HG02623 (cell line): ENCODE measurements around the gene WFIKKN2.

ENCODE experiments used
- ATAC-seq: cut with Tn5 transposase; IDR thresholded peaks from one replicate; pipeline ENCODE4 v1.9.1; 2021; ENCODE audit warnings: moderate library complexity; ENCODE audit not compliant: unreplicated experiment

The WFIKKN2 gene

DNA sequence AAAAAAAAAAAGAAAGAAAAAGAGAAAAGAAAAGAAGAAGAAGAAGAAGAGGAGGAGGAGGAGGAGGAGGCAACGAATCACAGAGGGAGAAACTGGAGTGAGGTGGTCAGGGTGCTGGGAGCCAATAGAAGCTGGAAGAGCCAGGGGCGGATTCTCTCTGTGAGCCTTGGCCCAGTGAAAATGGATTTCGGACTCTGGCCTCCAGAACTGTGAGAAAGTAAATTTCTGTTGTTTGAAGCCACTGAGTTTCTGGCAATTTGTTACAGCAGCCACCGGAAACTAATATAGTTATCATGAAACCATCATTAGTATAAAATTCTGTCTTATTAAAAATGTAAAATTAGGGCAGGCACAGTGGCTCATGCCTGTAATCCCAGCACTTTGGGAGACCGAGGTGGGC, 27.7 kb upstream of the WFIKKN2 start:
- ATAC-seq = no peak

DNA sequence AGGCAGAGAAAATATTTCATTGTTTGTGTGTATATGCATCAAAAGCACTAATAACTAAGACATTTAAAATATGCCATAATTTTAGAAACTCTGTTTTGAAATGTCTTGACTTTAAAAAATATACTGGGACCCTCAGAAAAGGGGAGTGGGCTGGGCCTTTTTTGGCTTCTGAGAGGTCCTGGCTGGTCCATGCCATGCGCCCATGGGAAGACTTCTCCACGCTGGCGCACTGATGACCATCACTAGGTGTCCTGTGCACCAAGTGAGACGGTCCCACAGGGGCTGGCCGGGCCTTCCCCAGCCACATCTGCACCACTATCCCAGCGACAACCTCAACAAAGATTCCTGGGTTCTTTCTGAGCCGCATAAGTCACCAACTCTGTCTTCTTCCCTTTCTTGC, 27.0 kb upstream of the WFIKKN2 start:
- ATAC-seq = no peak

DNA sequence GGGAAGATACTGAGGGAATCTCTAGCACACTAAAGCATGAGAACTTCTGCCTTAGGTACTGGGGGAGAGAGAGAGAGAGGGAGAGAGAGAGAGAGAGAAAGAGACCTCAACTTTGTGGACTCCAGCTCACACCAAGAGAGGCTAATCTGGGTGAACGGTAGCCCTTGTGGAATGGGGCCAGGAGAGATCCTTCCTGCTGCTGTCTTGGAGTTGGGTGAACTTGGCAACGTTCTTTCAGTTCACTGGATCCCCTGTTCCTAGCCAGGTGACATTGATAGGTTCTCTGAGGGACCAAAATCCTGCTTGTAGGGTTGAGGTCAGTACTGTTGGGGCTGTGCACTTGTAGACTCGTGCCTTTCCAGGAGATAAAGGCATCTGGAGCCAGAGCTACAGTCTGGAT, 26.5 kb upstream of the WFIKKN2 start:
- no peak for ATAC-seq

DNA sequence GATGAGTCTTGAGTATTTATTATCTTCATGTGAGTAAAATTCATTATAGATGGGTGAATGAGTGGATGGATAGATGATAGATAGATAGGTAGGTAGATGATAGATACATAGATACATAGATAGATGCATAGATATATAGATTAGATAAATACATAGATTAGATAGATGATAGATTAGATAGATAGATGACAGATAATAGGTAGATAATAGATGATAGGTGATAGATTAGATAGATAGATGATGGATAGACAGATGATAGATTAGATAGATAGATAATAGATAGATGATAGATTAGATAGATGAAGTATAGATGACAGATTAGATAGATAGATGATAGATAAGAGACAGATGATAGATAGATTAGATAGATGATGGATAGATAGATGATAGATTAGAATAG, 21.8 kb upstream of the WFIKKN2 start:
- no peak for ATAC-seq

DNA sequence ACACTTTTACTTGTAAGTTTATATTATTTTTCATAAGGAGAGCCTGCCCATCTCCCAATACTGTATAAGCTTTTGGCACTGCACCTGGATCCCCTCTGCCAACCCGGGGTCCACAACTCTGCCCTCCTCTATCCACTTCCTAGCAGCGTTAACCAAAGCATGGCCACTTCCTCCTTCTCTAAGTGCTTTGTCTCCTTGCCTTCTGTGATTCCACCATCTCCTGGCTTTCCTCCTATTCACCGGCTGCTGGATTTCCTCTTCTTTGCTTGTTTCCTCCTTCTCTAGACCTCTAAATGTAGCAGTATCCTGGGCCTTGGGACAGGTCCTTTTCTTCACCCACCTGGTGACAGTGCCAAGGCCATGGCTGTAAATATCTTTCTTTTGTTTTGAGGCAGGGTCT, 20.0 kb upstream of the WFIKKN2 start:
- ATAC-seq = no peak

DNA sequence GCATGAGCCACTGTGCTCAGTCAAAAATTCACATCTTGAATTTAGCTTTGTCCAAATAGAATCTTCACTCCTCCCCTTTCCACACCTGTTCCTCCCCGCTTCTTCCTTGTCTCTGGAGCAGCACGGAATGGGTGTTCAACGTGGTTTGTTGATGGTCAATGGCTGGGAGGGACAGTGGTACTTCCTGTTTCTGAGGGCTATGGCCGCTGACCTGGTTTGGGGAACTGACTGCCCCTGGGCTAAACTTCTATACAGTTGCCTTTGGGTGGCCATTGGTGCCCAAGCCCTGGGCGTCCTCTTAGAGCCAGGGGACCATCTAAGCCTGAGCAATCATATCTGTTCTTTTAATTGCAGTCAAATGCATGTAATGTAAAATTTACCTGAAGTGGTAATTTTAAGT, 19.1 kb upstream of the WFIKKN2 start:
- no peak for ATAC-seq

DNA sequence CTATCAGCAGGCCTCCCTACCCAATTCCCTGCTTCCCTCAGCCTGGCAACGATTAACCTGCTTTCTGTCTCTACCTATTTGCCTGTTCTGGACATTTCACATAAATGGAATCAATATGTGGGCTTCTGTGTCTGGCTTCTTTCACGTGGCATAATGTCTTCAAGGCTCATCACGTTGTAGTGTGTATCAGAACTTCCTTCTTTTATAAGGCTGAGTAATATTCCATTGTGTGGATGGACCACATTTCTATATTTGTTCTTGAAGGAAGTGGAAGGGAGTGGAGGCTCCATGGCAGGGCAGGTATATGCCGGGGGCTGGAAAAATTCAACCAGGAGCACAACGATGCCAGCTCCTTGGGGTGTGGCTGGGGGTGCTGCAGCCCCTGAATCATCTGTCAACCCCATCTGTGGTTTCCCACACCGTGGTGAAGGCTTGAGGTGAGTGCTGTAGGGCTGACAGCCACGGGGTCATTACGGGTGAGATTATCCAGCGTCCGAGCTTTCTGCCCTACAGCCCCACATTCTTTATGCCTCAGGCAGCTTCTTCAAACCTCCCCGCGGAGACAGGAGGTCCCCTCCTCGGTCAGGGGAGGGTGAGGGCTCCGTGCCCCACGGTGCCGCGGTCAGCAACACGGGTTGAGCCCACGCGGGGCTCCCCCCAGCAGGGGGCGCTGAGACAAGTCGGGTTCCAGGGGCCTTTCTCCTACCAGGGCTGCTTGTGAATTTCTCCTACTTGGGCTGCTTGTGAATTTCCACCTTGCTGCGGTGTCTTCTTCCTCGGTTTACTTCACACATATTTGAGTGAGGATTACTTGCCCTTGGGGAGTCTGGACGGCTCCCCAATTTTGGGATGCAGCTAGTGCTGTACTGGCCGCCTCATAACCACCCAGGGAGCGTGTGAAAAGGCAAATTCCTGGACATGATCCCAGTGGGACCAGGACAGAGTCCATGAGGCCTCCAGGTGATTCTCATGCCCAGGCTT, 18.3 kb upstream of the WFIKKN2 start:
- ATAC-seq = no peak

DNA sequence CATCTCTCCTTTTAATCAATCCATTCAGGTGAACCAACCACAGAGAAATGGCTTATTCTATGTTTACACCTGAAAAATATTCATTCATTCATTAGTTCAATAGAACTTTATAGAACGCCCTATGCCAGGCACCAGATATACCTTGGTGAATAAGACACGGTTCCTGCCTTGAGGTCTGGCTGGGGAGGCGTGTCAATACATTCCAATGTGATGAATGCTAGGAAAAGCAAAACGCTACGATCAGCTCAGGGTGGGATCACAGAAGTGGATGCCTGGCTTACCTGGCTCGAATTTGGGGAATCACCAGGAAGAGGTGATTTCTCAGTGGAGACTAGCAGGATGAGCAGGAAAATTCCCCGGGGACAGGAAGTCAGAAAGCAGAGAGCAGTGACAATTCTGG, 17.5 kb upstream of the WFIKKN2 start:
- ATAC-seq = no peak

DNA sequence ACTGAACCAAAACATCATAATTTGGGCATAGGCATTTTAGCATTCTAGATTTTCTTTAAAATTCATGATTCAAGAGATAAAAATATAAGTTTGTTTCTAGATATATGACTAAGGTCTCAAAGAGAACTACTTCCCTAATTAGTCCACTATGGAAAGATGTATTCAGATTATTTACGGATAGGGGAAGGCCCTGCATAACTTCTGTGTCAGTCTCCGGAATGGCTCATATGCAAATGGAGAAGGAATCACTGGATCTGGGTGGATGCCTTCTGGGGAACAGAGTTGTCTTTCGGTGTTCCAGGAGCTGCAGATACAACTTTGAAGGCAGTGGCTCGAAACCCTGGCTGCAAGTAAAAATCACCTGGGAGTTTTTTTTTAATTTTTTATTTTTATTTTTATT, 17.1 kb upstream of the WFIKKN2 start:
- no peak for ATAC-seq

DNA sequence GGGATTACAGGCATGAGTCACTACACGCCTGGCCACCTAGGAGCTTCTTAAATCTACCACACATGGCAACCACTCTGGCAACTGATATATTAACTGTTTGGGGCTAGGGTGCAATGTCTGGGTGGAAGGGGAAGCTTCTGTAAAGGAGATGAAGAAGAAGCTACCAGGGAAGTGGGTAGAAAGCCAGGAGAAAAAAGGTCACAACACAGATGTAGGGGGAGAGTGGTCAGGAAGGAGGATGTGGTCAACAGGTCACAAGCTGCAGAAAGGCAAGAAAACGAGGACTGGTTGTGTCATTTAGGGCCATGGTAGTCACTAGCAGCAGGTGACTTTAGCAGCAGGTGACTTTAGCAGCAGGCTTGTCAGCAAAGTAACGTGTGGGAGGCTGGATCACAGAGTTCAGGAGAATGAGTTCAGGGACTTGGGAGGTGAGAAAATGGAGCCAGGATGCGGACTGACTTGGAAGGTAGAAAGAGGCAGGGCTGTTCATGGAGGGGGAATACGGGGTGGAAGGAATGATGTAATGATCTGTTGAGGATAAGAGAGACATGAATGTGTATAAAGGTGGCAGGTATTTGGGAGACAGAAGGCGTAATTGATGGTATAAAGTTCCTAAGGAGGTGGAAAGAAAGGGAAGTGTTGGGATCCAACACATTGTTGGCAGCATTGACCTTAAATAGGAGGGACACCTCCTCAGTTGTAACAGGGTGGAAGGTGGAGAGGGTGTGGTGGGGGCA, 16.3 kb upstream of the WFIKKN2 start:
- no peak for ATAC-seq

DNA sequence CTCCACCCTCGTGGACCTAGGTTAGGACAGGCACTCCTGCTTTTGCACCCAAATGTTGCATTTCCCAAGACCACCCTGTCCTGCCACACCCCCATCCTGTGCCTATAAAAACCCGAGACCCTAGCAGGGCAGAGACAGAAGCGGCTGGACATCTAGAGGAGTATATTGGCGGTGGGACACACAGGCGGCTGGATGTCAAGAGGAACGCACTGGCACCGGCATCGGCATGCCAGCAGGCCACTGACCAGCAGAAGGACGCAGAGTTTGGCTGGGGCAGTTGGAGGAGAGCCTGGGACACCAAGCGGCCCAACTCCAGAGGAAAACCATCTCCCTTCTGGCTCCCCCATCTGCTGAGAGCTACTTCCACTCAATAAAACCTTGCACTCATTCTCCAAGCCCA, 14.7 kb upstream of the WFIKKN2 start:
- ATAC-seq = no peak

DNA sequence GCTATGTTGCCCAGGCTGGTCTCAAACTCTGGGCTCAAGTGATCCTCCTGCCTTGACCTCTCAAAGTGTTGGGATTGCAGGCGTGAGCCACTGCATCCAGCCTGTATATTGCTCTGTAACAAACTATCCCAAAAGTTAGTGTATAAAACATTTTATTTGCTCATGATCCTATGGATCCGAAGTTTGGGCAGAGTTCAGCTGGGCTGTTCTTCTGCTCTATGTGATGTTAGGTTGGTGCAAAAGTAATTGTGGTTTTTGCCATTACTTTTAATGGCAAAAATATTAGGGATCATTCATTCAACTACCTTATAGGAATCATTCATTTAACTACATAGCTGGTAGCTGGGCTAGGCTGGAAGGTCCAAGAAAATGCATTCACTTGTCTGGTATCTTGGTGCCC, 12.8 kb upstream of the WFIKKN2 start:
- ATAC-seq = no peak

DNA sequence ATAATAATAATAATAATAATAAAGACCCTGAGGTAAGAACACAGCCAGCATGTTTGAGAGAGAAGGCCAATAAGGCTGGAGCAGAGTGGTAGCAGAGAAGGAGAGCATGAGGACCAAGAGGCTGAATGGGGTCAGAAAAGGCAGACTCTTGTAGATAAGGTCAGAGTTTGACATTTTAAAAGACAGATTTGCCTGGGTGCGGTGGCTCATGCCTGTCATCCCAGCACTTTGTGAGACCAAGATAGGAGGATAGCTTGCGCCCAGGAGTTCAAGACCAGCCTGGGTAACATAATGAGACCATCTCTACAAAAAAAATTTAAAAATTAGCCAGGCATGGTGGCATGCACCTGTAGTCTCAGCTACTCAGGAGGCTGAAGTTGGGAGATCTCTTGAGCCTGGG, 11.0 kb upstream of the WFIKKN2 start:
- no peak for ATAC-seq

DNA sequence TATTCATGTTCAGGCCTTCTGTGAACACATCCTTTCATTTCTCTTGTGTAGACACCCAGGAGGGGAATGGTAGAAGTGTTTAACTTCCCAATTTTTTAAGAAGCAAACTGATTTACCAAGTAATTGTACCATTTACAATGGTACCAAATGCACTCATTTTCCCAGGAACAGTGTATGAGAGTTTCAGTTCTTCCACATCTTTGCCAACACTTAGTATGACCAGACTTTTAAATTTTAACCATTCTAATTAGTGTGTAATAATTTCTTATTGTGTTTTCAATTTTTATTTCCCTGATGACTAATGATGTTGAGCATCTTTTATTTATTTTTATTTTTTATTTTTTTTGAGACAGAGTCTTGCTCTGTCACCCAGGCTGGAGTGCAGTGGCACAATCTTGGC, 10.2 kb upstream of the WFIKKN2 start:
- no peak for ATAC-seq

DNA sequence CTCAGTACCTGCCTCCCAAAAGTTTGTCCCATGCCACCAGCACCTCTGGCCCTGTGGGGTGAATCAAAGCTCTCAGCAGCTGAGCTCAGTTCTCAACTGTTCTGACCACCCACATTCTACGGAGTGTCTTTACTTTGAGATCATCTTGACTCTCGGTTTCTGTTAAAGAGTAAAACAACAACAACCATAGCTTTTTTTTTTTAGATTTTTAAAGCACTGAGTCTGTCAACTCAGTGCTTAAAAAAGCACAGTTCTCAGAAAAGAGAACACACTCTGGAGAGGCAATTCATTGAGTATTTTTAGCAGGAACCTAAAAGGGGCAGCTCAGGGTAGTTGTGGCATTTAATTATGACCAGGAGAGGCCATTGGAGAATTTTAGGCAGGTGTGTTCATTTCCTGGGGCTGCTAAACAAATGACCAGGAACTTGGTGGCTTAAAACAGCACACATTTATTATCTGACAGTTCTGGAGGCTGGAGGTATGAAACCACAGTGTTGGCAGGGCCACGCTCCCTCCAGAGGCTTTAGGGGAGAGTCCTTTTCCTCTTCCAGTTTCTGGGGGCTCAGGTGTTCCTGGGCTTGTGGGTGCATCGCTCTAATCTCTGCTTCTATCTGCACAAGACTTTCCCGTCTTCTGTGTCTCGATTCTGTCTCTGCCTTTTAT, 6.7 kb upstream of the WFIKKN2 start:
- ATAC-seq = peak; percentile 75

DNA sequence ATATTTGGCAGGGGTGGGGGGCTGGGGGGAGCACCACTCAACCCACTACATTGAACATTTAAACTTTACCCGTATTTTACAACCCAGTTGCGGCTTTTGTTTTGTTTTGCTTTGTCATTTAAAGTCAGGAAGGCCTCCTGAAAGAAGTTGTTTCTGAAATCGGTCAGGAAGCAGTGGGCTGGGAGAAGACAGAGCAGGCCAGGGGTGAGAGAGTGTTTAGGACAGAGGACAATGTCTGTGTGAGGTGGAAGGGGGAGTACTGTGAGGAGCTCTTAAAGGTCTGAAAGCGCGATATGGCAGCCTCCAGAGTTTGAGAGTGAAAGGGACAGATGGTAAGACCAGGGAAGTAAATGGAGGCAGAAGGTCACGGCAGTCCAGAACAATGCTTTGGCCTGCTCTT, 6.1 kb upstream of the WFIKKN2 start:
- no peak for ATAC-seq

DNA sequence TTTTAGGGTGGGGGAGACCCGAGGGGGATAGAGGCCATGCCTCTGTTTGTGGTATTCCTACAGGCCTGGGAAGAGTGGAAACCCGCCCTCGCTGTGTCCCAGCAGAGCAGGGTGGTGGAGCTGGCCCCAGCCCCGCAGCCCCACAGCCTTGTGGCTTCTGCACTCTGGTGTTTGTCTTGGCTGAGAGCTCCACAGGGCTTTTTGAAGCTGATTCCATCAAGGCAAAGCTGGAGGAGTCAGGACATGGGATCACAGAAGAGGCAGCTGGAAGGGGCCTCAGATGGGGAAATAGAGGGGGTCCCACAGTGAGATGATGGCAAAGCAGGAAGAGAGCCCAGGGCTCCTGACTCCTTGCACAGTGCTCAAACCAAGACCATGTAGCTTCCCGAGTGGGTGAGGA, 5.0 kb upstream of the WFIKKN2 start:
- ATAC-seq = no peak

DNA sequence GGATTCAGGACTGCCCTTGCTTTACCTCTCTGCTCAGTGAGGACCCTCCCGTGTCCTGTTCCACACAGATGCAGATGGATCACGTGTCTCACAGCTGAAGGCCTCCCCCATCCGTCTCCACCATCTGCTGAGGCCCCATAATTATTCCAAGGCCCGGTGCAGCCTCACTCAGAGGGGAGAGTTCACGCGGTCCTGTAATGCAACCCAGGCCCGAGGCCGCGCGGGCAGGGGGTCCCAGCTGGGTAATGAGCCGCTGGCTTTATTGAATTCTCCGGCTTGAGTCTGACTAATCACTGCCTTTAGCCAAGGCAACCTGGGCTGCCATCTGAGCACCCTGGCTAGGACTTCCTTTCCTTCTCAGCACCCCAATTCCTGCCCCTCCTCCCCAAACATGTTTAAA, 4.4 kb upstream of the WFIKKN2 start:
- no peak for ATAC-seq

DNA sequence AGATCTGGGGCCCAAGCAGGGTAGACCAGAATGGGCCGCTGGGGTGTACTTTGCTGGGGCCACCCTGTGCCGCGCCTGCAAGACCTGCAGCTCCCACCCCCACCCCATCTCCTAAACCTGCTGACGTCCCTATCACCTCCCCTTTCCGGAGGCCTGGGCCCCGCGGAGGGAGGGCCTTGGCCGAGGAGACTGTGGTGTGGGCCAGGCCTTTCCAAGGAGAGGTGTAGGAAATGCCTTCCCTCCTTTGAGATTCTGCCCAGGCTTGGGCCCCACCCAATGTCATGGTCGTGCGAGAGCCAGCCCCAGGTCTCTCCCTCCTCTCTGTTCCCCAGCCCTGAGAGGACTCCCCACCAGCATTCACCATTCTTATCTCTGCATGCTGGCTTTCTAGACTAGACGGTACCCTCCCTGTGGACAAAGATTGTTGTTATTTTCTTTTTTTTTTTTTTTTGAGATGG, 3.9 kb upstream of the WFIKKN2 start:
- ATAC-seq = no peak

DNA sequence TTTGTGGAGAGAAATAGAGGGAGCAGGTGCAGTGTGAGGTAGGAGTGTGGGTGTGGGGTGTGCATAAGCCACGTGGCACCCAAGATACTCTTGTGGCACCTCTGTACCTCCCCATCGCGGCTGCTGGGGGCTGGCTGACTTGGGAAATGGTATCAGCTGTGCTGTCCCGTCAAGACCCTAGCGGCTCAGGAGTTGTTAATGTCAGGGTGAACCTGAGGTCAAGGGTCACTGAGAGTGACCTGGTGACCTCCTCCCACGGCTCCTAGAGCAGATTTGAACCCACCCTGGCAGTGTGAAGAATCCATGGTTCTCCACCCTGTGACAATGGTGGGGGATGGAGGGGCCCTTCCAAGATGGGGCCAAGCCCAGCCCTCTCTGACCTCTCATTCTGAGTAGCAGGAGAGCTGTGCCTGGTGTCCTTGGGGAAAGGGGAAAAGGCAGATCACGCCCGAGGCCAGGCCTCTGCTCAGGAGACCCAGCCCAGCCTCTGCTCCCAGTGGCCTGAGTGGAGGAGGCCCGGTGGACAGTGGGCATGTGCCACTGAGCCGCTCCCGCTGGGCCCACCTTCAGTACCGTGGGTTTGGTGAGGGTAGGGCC, 3.0 kb upstream of the WFIKKN2 start:
- no peak for ATAC-seq

DNA sequence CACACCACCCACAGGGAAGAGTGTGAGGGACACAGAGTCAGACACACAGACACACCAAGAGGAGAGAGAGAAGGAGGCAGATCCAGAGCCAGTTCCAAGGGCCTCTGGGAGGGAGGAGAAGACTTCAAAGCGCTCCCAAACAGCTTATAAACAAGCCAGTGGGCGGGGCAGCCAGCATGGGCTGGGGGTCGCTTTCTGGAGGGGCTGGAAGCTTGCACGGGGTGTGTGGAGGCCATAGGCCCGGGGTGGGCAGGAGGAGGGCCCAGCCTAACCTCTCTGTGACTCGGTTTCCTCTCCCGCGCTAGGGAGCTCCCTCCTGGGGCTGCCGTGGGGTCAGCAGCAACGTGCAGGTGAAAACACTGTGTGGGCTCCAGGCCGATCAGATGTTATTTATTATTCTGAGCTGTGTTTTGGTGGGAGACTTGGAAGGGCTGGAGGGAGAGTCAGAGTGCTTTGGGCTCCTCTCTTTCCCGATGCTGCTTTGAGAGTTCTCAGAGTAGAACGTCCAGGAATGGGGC, 2.5 kb upstream of the WFIKKN2 start:
- no peak for ATAC-seq
